ENCODE data around the gene KDM4B. TPM values are rescaled to one million over a fixed set of nuclear protein-coding genes. Genes with fewer than 3 reads are reported as not detected.

The KDM4B gene
- total and polyA plus RNA-seq, 2 of the 8 experiments (the other 6 are each of a cell fraction or from before 2014, with no cell fraction given), result 12.0 to 31.9 TPM

DNA sequence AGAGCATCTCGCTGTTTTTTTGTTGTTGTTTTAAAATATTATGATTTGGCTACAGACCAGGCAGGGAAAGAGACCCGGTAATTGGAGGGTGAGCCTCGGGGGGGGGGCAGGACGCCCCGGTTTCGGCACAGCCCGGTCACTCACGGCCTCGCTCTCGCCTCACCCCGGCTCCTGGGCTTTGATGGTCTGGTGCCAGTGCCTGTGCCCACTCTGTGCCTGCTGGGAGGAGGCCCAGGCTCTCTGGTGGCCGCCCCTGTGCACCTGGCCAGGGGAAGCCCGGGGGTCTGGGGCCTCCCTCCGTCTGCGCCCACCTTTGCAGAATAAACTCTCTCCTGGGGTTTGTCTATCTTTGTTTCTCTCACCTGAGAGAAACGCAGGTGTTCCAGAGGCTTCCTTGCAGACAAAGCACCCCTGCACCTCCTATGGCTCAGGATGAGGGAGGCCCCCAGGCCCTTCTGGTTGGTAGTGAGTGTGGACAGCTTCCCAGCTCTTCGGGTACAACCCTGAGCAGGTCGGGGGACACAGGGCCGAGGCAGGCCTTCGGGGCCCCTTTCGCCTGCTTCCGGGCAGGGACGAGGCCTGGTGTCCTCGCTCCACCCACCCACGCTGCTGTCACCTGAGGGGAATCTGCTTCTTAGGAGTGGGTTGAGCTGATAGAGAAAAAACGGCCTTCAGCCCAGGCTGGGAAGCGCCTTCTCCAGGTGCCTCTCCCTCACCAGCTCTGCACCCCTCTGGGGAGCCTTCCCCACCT is 183.3 kb downstream of the KDM4B start (continued):
- TF ChIP-seq BCL11A (IDR thresholded peaks at IDR 0.05; ENCODE audit: low read depth in 2 of 2, low read length in 2 of 2), result no peak
- TF ChIP-seq GABPA (IDR thresholded peaks at IDR 0.05; ENCODE audit: borderline replicate concordance, insufficient read depth, low read length), result no peak
- no peak for TF ChIP-seq CREB1 (IDR thresholded peaks at IDR 0.05)
- TF ChIP-seq TCF12 (IDR thresholded peaks at IDR 0.05; ENCODE audit: low read depth, low read length), result no peak
- TF ChIP-seq SRF (IDR thresholded peaks at IDR 0.05; ENCODE audit: low read depth, low read length), result no peak
- TF ChIP-seq, protein P1, sequence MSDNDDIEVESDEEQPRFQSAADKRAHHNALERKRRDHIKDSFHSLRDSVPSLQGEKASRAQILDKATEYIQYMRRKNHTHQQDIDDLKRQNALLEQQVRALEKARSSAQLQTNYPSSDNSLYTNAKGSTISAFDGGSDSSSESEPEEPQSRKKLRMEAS (IDR thresholded peaks at IDR 0.05), result no peak
- TF ChIP-seq SIRT6 (IDR thresholded peaks at IDR 0.05; ENCODE audit: low read length), result no peak
- TF ChIP-seq NANOG (IDR thresholded peaks at IDR 0.05; ENCODE audit: insufficient read depth, low read depth, low read length, poor library complexity, severe bottlenecking), result no peak
- TF ChIP-seq BACH1 (IDR thresholded peaks at IDR 0.05; ENCODE audit: low read length), result no peak
- no peak for TF ChIP-seq HDAC2 (IDR thresholded peaks at IDR 0.05; ENCODE audit: borderline replicate concordance in 1 of 2, low read depth in 2 of 2, low read length in 2 of 2)
